SH-SY5Y (cell line): ENCODE data around the gene ALKBH3.

ENCODE experiments used
- GATA2 ChIP-seq: IDR thresholded peaks from 2 replicates; pipeline ENCODE4 v1.6.1; 2011; ENCODE audit warnings: mild to moderate bottlenecking, low read depth, low read length
- GATA3 ChIP-seq: IDR thresholded peaks from 2 replicates; pipeline ENCODE4 v1.6.1; 2011; ENCODE audit warnings: low read depth, mild to moderate bottlenecking, low read length, moderate library complexity

GRCh38 chr11:43894546-43894945, 13.9 kb downstream of the ALKBH3 start:
- TF ChIP-seq GATA3 (no peak), GATA2 (no peak)
